Endothelial cell of umbilical vein (primary cell): ENCODE measurements around the gene CHST12. TPM values are rescaled to one million over a fixed set of nuclear protein-coding genes. Genes with fewer than 3 reads are reported as not detected.
"Not testable (repeated sequence)": the region's sequence is repeated elsewhere in the genome, so short reads cannot be mapped to it uniquely, and the experiment has no call there.

Source experiments
- BruUV-seq: library from RNA; stranded (reverse); fragments of 400-500 nt; replicated peaks from 2 replicates; lab custom pipeline; 2021; lab: Mats Ljungman, UMichigan
- CTCF ChIA-PET: fragments of 300-600, 350-600 bp; sonication (Branson Sonifier 250); formaldehyde crosslinking; loops from one replicate; lab custom pipeline; 2021; ENCODE audit warnings: antibody characterized with exemption, inconsistent platforms; lab: Charles Lee
- POLR2A ChIA-PET: fragments of 300-600, 350-600 bp; sonication (Branson Sonifier 250); formaldehyde crosslinking; loops from one replicate; lab custom pipeline; 2021; ENCODE audit warnings: antibody characterized with exemption, inconsistent platforms; lab: Charles Lee
- DNase-seq: peaks from one replicate; pipeline ENCODE4 v3.0.0-alpha.2; 2011; ENCODE audit warnings: low read depth, low spot score
- FAIRE-seq: peaks from 2 replicates; lab custom pipeline; 2011; peaks lifted over from hg19 to GRCh38; lab: Jason Lieb, UNC
- H2AFZ ChIP-seq: 2 replicates; pipeline ENCODE4 v1.6.0; 2012; ENCODE audit warnings: low read depth, low read length, control low read depth, inconsistent platforms
- H3K27ac ChIP-seq: 2 replicates; pipeline ENCODE4 v1.5.1; 2011; ENCODE audit warnings: low read depth, mild to moderate bottlenecking, control low read depth, low read length, moderate library complexity; ENCODE audit not compliant: insufficient read depth
- H3K27me3 ChIP-seq, 2 experiments: 2 replicates each; pipeline versions ENCODE4 v1.6.0 to v1.6.1; 2011; ENCODE audit warnings: low read length in 2 of 2, mixed read lengths in 1 of 2; ENCODE audit not compliant: control insufficient read depth in 2 of 2, insufficient read depth in 2 of 2
- H3K36me3 ChIP-seq, 2 experiments: 2 replicates in 1 of 2; 3 replicates in 1 of 2; pipeline ENCODE4 v1.5.1; 2011; ENCODE audit warnings: low read length in 2 of 2, mild to moderate bottlenecking in 1 of 2, moderate library complexity in 1 of 2; ENCODE audit not compliant: control insufficient read depth in 2 of 2, insufficient read depth in 2 of 2; ENCODE audit errors: extremely low read depth in 1 of 2
- H3K4me1 ChIP-seq: 3 replicates; pipeline ENCODE4 v1.5.1; 2011; ENCODE audit warnings: mild to moderate bottlenecking, low read length; ENCODE audit not compliant: control insufficient read depth, insufficient read depth; ENCODE audit errors: extremely low read depth
- H3K4me2 ChIP-seq: 2 replicates; pipeline ENCODE4 v1.6.1; 2011; ENCODE audit warnings: low read length, control low read depth, mixed read lengths; ENCODE audit not compliant: insufficient read depth
- H3K4me3 ChIP-seq, 3 experiments: fragments of 200-600 bp in 1 of 3; sonication (generic), shearing (Covaris generic) in 1 of 3; replicated peaks in 1 of 3; 2 replicates each; pipeline ENCODE4 v1.5.1; 2011 to 2016; ENCODE audit warnings: control low read depth in 3 of 3, low read length in 3 of 3, mild to moderate bottlenecking in 2 of 3, inconsistent platforms in 1 of 3, low read depth in 1 of 3, moderate library complexity in 1 of 3; ENCODE audit not compliant: insufficient read depth in 1 of 3
- H3K79me2 ChIP-seq: 2 replicates; pipeline ENCODE4 v1.6.0; 2012; ENCODE audit warnings: low read length, inconsistent platforms; ENCODE audit not compliant: control insufficient read depth, insufficient read depth
- H3K9ac ChIP-seq: replicated peaks from 2 replicates; pipeline ENCODE3; 2011; ENCODE audit warnings: low read length, control low read depth; ENCODE audit not compliant: insufficient read depth; ENCODE audit errors: extremely low read depth
- H3K9me1 ChIP-seq: replicated peaks from 3 replicates; pipeline ENCODE4 v1.6.0; 2011; ENCODE audit warnings: mild to moderate bottlenecking, low read length; ENCODE audit not compliant: control insufficient read depth, insufficient read depth; ENCODE audit errors: extremely low read depth
- H3K9me3 ChIP-seq: replicated peaks from 2 replicates; pipeline ENCODE4 v1.5.1; 2012; ENCODE audit warnings: low read length, inconsistent platforms; ENCODE audit not compliant: control insufficient read depth, insufficient read depth
- H4K20me1 ChIP-seq: replicated peaks from 2 replicates; pipeline ENCODE3; 2011; ENCODE audit warnings: mild to moderate bottlenecking, low read length; ENCODE audit not compliant: control insufficient read depth, insufficient read depth; ENCODE audit errors: extremely low read depth
- EZH2 ChIP-seq: IDR thresholded peaks from 2 replicates; pipeline ENCODE4 v1.6.1; 2012; ENCODE audit warnings: borderline replicate concordance, low read depth, mild to moderate bottlenecking, moderate library complexity, low read length, inconsistent platforms; ENCODE audit not compliant: severe bottlenecking
- FOS ChIP-seq: IDR thresholded peaks from 2 replicates; pipeline ENCODE4 v1.6.1; 2011; ENCODE audit warnings: mild to moderate bottlenecking, low read length, moderate library complexity, borderline replicate concordance; ENCODE audit not compliant: insufficient read depth
- GATA2 ChIP-seq: IDR thresholded peaks from 2 replicates; pipeline ENCODE4 v1.7.0; 2011; ENCODE audit warnings: low read depth, mild to moderate bottlenecking, moderate library complexity, mixed read lengths, low read length; ENCODE audit not compliant: insufficient read length, insufficient read depth
- JUN ChIP-seq: IDR thresholded peaks from 2 replicates; pipeline ENCODE4 v1.6.1; 2011; ENCODE audit warnings: borderline replicate concordance, low read depth; ENCODE audit not compliant: insufficient read length, insufficient read depth
- MAX ChIP-seq: IDR thresholded peaks from 2 replicates; pipeline ENCODE4 v1.6.1; 2011; ENCODE audit not compliant: insufficient read depth, insufficient read length
- MYC ChIP-seq: IDR thresholded peaks from one replicate; pipeline ENCODE4 v1.6.1; 2011; ENCODE audit warnings: mild to moderate bottlenecking, low read depth, low read length
- POLR2A ChIP-seq: IDR thresholded peaks from 2 replicates; pipeline ENCODE4 v1.6.1; 2012; ENCODE audit warnings: low read depth, mild to moderate bottlenecking, control low read depth, low read length
- POLR2AphosphoS5 ChIP-seq: IDR thresholded peaks from 2 replicates; pipeline ENCODE4 v1.6.1; 2012; ENCODE audit warnings: low read depth, mild to moderate bottlenecking, control low read depth, low read length, moderate library complexity; ENCODE audit not compliant: insufficient read depth
- dilution Hi-C: fragments of 300-500 bp; cut with MboI; formaldehyde crosslinking; loops from one replicate; pipeline ENCODE4 v1.15.0; 2019; ENCODE audit warnings: low sequenced_read_pairs; ENCODE audit not compliant: extremely low pct_ligation_motif_present
- intact Hi-C: fragments of 100-400 bp; cut with micrococcal nuclease; formaldehyde crosslinking; loops from one replicate; pipeline ENCODE4 v1.10.0; 2022
- polyA plus RNA-seq, 4 experiments: library from polyadenylated mRNA; depleted of rRNA in 3 of 4; stranded (reverse) in 3 of 4; unstranded in 1 of 4; fragments of >200 nt; gene quantifications; 2 replicates each; pipeline versions ENCODE4 v1.2.1 to v1.2.3, GENCODE V29; 2011 to 2012; ENCODE audit warnings: missing spikeins in 1 of 4
- total RNA-seq: library from RNA; stranded (reverse); gene quantifications from 2 replicates; pipeline ENCODE4 v1.2.3, GENCODE V29; 2021
- TF ChIP-seq, protein P1 (sequence below), 2 donors: IDR thresholded peaks; 1 replicate in 1 of 2; 2 replicates in 1 of 2; pipeline ENCODE4 v1.5.1; 2011; ENCODE audit warnings: low read length in 2 of 2, mild to moderate bottlenecking in 2 of 2, moderate library complexity in 2 of 2, control low read depth in 1 of 2, inconsistent platforms in 1 of 2, low read depth in 1 of 2; ENCODE audit not compliant: insufficient read depth in 1 of 2; ENCODE audit errors: extremely low read depth in 1 of 2

Gene CHST12
- total and polyA plus RNA-seq, 2 donors (not counting 3 experiments of a cell fraction or from before 2014, with no cell fraction given) = 30.2 to 52.6 TPM

DNA sequence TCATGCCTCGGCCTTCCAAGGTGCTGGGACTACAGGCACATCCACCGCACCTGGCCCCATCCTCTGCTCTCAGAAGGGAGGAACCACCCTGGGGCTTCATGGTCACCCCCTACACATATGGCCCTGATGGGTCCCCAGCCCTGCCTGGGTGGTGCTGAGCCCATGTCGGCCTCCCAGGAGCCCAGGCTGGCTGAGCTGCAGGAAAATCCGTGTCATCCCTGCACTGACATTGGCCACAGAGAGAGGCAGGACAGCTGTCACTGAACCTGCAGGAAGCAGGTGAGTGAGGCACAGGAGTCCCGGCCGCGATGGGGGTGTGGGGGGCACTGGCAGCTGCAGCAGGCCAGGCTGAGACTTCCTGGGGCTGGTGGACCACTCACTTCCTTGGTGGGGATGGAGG lies 64.8 kb downstream of the CHST12 start:
- no peak overlapping the region for H3K4me3 ChIP-seq
- intact Hi-C loops = no loop called here
- H3K9me3 ChIP-seq = no peaks in the 10 kb centered on the region
- H4K20me1 ChIP-seq = no peaks in the 10 kb centered on the region
- no peaks in the 10 kb centered on the region for H3K36me3 ChIP-seq
- H3K79me2 ChIP-seq = no peaks in the 10 kb centered on the region
- BruUV-seq = no TSS peak
- CTCF ChIA-PET = interaction anchor here (0.6 to 6.7 kb wide), 44 partner anchors 10 to 892 kb away, joined by 3 to 226 read pairs (median 5); partner anchors contain the start of genes CHST12 and TTYH3
- POLR2A ChIA-PET = interaction anchor here (0.6 kb wide), 1 partner anchor 62 kb away, joined by 4 read pairs; no protein-coding TSS in a partner anchor
- H3K27ac ChIP-seq = no peak overlapping the region
- TF ChIP-seq MYC (no peak), POLR2A (no peak), JUN (no peak), EZH2 (no peak), GATA2 (no peak), MAX (no peak), FOS (no peak), POLR2AphosphoS5 (no peak)
- TF ChIP-seq, protein P1, sequence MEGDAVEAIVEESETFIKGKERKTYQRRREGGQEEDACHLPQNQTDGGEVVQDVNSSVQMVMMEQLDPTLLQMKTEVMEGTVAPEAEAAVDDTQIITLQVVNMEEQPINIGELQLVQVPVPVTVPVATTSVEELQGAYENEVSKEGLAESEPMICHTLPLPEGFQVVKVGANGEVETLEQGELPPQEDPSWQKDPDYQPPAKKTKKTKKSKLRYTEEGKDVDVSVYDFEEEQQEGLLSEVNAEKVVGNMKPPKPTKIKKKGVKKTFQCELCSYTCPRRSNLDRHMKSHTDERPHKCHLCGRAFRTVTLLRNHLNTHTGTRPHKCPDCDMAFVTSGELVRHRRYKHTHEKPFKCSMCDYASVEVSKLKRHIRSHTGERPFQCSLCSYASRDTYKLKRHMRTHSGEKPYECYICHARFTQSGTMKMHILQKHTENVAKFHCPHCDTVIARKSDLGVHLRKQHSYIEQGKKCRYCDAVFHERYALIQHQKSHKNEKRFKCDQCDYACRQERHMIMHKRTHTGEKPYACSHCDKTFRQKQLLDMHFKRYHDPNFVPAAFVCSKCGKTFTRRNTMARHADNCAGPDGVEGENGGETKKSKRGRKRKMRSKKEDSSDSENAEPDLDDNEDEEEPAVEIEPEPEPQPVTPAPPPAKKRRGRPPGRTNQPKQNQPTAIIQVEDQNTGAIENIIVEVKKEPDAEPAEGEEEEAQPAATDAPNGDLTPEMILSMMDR (IDR thresholded peaks at IDR 0.05; ENCODE audit: extremely low read depth in 1 of 2, insufficient read depth in 1 of 2, low read depth in 1 of 2, low read length in 2 of 2) = no peak
- H3K4me2 ChIP-seq = no peak overlapping the region
- DNase-seq (no peak), FAIRE-seq (no peak)
- H2AFZ ChIP-seq = no peak overlapping the region
- dilution Hi-C loops = no loop called here
- H3K9ac ChIP-seq = no peak overlapping the region
- no peaks in the 10 kb centered on the region for H3K9me1 ChIP-seq
- H3K27me3 ChIP-seq = no peaks in the 10 kb centered on the region
- H3K4me1 ChIP-seq = peaks cover 7% of the 10 kb centered on the region

DNA sequence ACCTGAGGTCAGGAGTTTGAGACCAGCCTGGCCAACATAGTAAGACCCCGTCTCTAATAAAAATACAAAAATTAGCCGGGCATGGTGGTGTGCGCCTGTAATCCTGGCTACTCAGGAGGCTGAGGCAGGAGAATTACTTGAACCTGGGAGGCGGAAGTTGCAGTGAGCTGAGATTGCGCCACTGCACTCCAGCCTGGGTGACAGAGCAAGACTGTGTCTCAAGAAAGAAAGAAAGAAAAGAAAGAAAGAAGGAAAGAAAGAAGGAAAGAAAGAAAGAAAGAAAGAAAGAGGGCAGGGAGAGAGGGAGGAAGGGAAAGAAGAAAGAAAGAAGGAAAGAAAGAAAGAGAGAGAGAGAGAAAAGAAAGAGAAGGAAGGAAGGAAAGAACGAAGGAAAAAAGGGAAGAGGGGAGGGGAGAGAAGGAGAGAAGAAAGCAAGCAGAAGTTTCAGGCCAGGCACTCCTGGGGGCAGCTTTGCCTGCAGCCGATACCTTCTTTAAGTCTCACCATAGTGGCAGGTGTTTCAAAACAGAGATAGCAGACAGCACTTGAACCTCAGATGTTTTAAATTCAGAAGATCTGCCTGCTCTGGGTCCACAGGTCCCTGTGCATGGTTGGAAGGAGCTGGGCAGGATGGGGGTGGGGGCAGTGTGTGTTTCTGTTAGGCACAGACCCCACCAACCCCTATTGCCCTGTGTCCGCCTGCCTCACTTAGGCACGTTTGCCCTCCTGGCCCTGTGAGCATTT lies 66.2 kb downstream of the CHST12 start:
- H3K36me3 ChIP-seq, H3K4me1 ChIP-seq, H3K27ac ChIP-seq, H3K4me2 ChIP-seq, FAIRE-seq, H3K9me3 ChIP-seq, H2AFZ ChIP-seq, H3K9ac ChIP-seq, H3K9me1 ChIP-seq, DNase-seq, BruUV-seq, H4K20me1 ChIP-seq, H3K4me3 ChIP-seq, dilution Hi-C loops, H3K79me2 ChIP-seq, H3K27me3 ChIP-seq, POLR2A ChIA-PET: not testable (repeated sequence)
- CTCF ChIA-PET = interaction anchor here (0.8 to 6.7 kb wide), 42 partner anchors 9 to 921 kb away, joined by 3 to 226 read pairs (median 4); partner anchors contain the start of genes CHST12 and TTYH3
- intact Hi-C loops = loop anchor here (1.0 to 10.0 kb wide), 3 partner anchors 18 to 890 kb away; partner anchors contain the start of gene TTYH3
